H9 (cell line): ENCODE results near the gene SPRYD7. TPM values are rescaled to one million over a fixed set of nuclear protein-coding genes. Genes with fewer than 3 reads are reported as not detected.

Experiments used
- DNase-seq: peaks from one replicate; pipeline ENCODE4 v3.0.0-alpha.2; 2017
- H2AFZ ChIP-seq: one replicate; pipeline ENCODE4 v1.6.1; 2013; ENCODE audit warnings: mild to moderate bottlenecking, low read length, control low read depth, moderate library complexity
- H2AK5ac ChIP-seq: 2 replicates; pipeline ENCODE4 v1.6.1; 2013; ENCODE audit warnings: low read length, control low read depth, mixed read lengths; ENCODE audit not compliant: insufficient read length
- H2BK120ac ChIP-seq: one replicate; pipeline ENCODE4 v1.6.1; 2013; ENCODE audit warnings: low read depth, mild to moderate bottlenecking, low read length, control low read depth, inconsistent platforms; ENCODE audit not compliant: poor library complexity, severe bottlenecking
- H2BK12ac ChIP-seq: 2 replicates; pipeline ENCODE4 v1.6.1; 2013; ENCODE audit warnings: low read length, control low read depth, mixed read lengths, low read depth; ENCODE audit not compliant: insufficient read length
- H2BK15ac ChIP-seq: 2 replicates; pipeline ENCODE4 v1.6.1; 2013; ENCODE audit warnings: low read depth, low read length, control low read depth
- H2BK20ac ChIP-seq: one replicate; pipeline ENCODE4 v1.6.1; 2013; ENCODE audit warnings: low read depth, mild to moderate bottlenecking, low read length, control low read depth, inconsistent platforms; ENCODE audit not compliant: poor library complexity, severe bottlenecking
- H2BK5ac ChIP-seq: 2 replicates; pipeline ENCODE4 v1.6.1; 2013; ENCODE audit warnings: low read length, control low read depth, mixed read lengths; ENCODE audit not compliant: insufficient read length
- H3K14ac ChIP-seq: 2 replicates; pipeline ENCODE4 v1.6.1; 2013; ENCODE audit warnings: low read length, control low read depth; ENCODE audit not compliant: insufficient read depth
- H3K18ac ChIP-seq: 2 replicates; pipeline ENCODE4 v1.6.1; 2013; ENCODE audit warnings: low read depth, mild to moderate bottlenecking, mixed read lengths, low read length, control low read depth; ENCODE audit not compliant: insufficient read length
- H3K23ac ChIP-seq: 2 replicates; pipeline ENCODE4 v1.6.1; 2013; ENCODE audit warnings: low read length, control low read depth, mixed read lengths, low read depth; ENCODE audit not compliant: insufficient read length
- H3K23me2 ChIP-seq: 2 replicates; pipeline ENCODE4 v1.6.1; 2013; ENCODE audit warnings: low read depth, mild to moderate bottlenecking, mixed read lengths, low read length, control low read depth; ENCODE audit not compliant: insufficient read length, poor library complexity, severe bottlenecking
- H3K27ac ChIP-seq: 2 replicates; pipeline ENCODE4 v1.5.1; 2013; ENCODE audit warnings: low read length, control low read depth, mixed read lengths, low read depth; ENCODE audit not compliant: insufficient read length
- H3K27me3 ChIP-seq: 2 replicates; pipeline ENCODE4 v1.6.1; 2013; ENCODE audit warnings: low read length, control low read depth, inconsistent platforms; ENCODE audit not compliant: insufficient read depth
- H3K4ac ChIP-seq: 2 replicates; pipeline ENCODE4 v1.6.1; 2013; ENCODE audit warnings: low read depth, mild to moderate bottlenecking, control low read depth, inconsistent platforms, low read length, moderate library complexity
- H3K4me1 ChIP-seq: 2 replicates; pipeline ENCODE4 v1.6.1; 2013; ENCODE audit warnings: low read length, control low read depth, inconsistent platforms; ENCODE audit not compliant: insufficient read depth
- H3K4me2 ChIP-seq: 2 replicates; pipeline ENCODE4 v1.6.1; 2013; ENCODE audit warnings: low read length, control low read depth, mixed read lengths; ENCODE audit not compliant: insufficient read length, insufficient read depth
- H3K56ac ChIP-seq: 2 replicates; pipeline ENCODE4 v1.6.1; 2013; ENCODE audit warnings: low read depth, mild to moderate bottlenecking, mixed read lengths, low read length, control low read depth; ENCODE audit not compliant: insufficient read length
- H3K79me1 ChIP-seq: 2 replicates; pipeline ENCODE4 v1.6.1; 2013; ENCODE audit warnings: low read depth, mild to moderate bottlenecking, moderate library complexity, low read length, control low read depth, inconsistent platforms; ENCODE audit not compliant: insufficient read depth, poor library complexity, severe bottlenecking
- H3K79me2 ChIP-seq: 2 replicates; pipeline ENCODE4 v1.6.1; 2013; ENCODE audit warnings: low read length, control low read depth, inconsistent platforms; ENCODE audit not compliant: insufficient read depth
- H3K9ac ChIP-seq: 2 replicates; pipeline ENCODE4 v1.6.1; 2013; ENCODE audit warnings: low read length, control low read depth, mixed read lengths; ENCODE audit not compliant: insufficient read length; ENCODE audit errors: extremely low read depth
- H3K9me3 ChIP-seq: one replicate; pipeline ENCODE4 v1.6.1; 2013; ENCODE audit warnings: low read depth, low read length, inconsistent platforms; ENCODE audit not compliant: control insufficient read depth
- H3T11ph ChIP-seq: one replicate; pipeline ENCODE4 v1.6.1; 2013; ENCODE audit warnings: mild to moderate bottlenecking, low read length, control low read depth, inconsistent platforms
- H4K20me1 ChIP-seq: one replicate; pipeline ENCODE4 v1.6.1; 2013; ENCODE audit not compliant: control insufficient read depth, insufficient read length, insufficient read depth
- H4K5ac ChIP-seq: 2 replicates; pipeline ENCODE4 v1.6.1; 2013; ENCODE audit warnings: low read depth, mild to moderate bottlenecking, mixed read lengths, low read length, control low read depth; ENCODE audit not compliant: insufficient read length
- H4K8ac ChIP-seq: replicated peaks from 2 replicates; pipeline ENCODE4 v1.6.1; 2013; ENCODE audit warnings: low read length, control low read depth, mixed read lengths, low read depth; ENCODE audit not compliant: insufficient read length
- H4K91ac ChIP-seq: 2 replicates; pipeline ENCODE4 v1.6.1; 2013; ENCODE audit warnings: low read depth, mild to moderate bottlenecking, moderate library complexity, mixed read lengths, low read length, control low read depth; ENCODE audit not compliant: insufficient read length
- H3K27ac Mint-ChIP-seq, 3 experiments: 2 replicates in 2 of 3; 3 replicates in 1 of 3; pipeline ENCODE4 v1.8.0; 2020 to 2021; ENCODE audit warnings: mixed read lengths in 3 of 3, mild to moderate bottlenecking in 1 of 3, moderate library complexity in 1 of 3
- H3K27me3 Mint-ChIP-seq: 2 replicates; pipeline ENCODE4 v1.8.0; 2021; ENCODE audit warnings: low read depth, mild to moderate bottlenecking, moderate library complexity, mixed read lengths
- H3K36me3 Mint-ChIP-seq, 3 experiments: 2 replicates in 2 of 3; 3 replicates in 1 of 3; pipeline ENCODE4 v1.8.0; 2020 to 2021; ENCODE audit warnings: low read depth in 3 of 3, mixed read lengths in 3 of 3; ENCODE audit not compliant: insufficient read depth in 1 of 3
- H3K4me1 Mint-ChIP-seq, 2 experiments: 2 replicates each; pipeline ENCODE4 v1.8.0; 2020; ENCODE audit warnings: mixed read lengths in 2 of 2
- H3K4me3 Mint-ChIP-seq, 2 experiments: 2 replicates in 1 of 2; 3 replicates in 1 of 2; pipeline ENCODE4 v1.8.0; 2020 to 2021; ENCODE audit warnings: mild to moderate bottlenecking in 2 of 2, mixed read lengths in 2 of 2, moderate library complexity in 1 of 2
- H3K9me3 Mint-ChIP-seq, 2 experiments: 2 replicates in 1 of 2; 3 replicates in 1 of 2; pipeline ENCODE4 v1.8.0; 2020; ENCODE audit warnings: mild to moderate bottlenecking in 2 of 2, mixed read lengths in 2 of 2, moderate library complexity in 1 of 2
- CTCF ChIP-seq: fragments of 200-600 bp; sonication (generic); conservative IDR thresholded peaks from 3 replicates; pipeline ENCODE4 v1.8.0; 2021; ENCODE audit warnings: antibody characterized with exemption, mild to moderate bottlenecking
- WGBS: extraction: QIAGEN DNeasy Blood & Tissue Kit; methylation state at CpG from one replicate; pipeline ENCODE4 v1.1.7; 2013; ENCODE audit warnings: missing lambda C conversion rate, low lambda C conversion rate, mixed read lengths; ENCODE audit not compliant: insufficient read length; ENCODE audit errors: extremely low coverage; 5-methylcytosine and 5-hydroxymethylcytosine counted together
- total RNA-seq: library from RNA; stranded (reverse); gene quantifications from 2 replicates; pipeline ENCODE4 v1.2.1, GENCODE V29; 2021

The SPRYD7 gene
- total RNA-seq, 1 experiment from 2014 or later = 1.8 TPM

- H4K91ac ChIP-seq = no peak overlapping the region
Observed at GRCh38 chr13:49932868-49933267, 3.3 kb downstream of the SPRYD7 start.

More at GRCh38 chr13:49932868-49933267, 3.3 kb downstream of the SPRYD7 start:
- H3K14ac ChIP-seq = no peak overlapping the region
- no peak overlapping the region for H3T11ph ChIP-seq
- DNase-seq = no peak
- no peak overlapping the region for H4K8ac ChIP-seq
- H3K4me1 ChIP-seq = no peaks in the 10 kb centered on the region
- no peak for TF ChIP-seq CTCF
- no peak overlapping the region for H3K56ac ChIP-seq
- no peaks in the 10 kb centered on the region for H3K79me2 ChIP-seq
- Mint-ChIP-seq H3K4me1 (peaks cover 7 to 8% of the 10 kb centered on the region in 2 experiments), H3K4me3 (no peak overlapping the region), H3K27me3 (peaks cover 9% of the 10 kb centered on the region), H3K9me3 (no peaks in the 10 kb centered on the region), H3K36me3 (no peaks in the 10 kb centered on the region), H3K27ac (no peak overlapping the region)
- no peak overlapping the region for H3K4me2 ChIP-seq
- H2BK15ac ChIP-seq = no peak overlapping the region
- no peak overlapping the region for H2BK12ac ChIP-seq
- H4K5ac ChIP-seq = no peak overlapping the region
- H2AFZ ChIP-seq = no peak overlapping the region
- H3K23ac ChIP-seq = no peak overlapping the region
- H2BK120ac ChIP-seq = no peak overlapping the region
- no peaks in the 10 kb centered on the region for H3K79me1 ChIP-seq
- H4K20me1 ChIP-seq = no peaks in the 10 kb centered on the region
- no peak overlapping the region for H3K4ac ChIP-seq
- WGBS = no CpG with 5 or more reads among the region's 1 CpG
- no peak overlapping the region for H2BK20ac ChIP-seq
- H3K27me3 ChIP-seq = no peaks in the 10 kb centered on the region
- no peaks in the 10 kb centered on the region for H3K9me3 ChIP-seq
- H2BK5ac ChIP-seq = no peak overlapping the region
- H2AK5ac ChIP-seq = no peak overlapping the region
- H3K23me2 ChIP-seq = peaks cover 12% of the 10 kb centered on the region
- H3K9ac ChIP-seq = no peak overlapping the region
- H3K18ac ChIP-seq = no peak overlapping the region
- H3K27ac ChIP-seq = no peak overlapping the region
